Panc1 (cell line): Measurements from ENCODE around the gene BTG2.

ENCODE experiments used
- POLR2AphosphoS5 ChIP-seq: IDR thresholded peaks from 2 replicates; pipeline ENCODE4 v1.6.1; 2012; ENCODE audit warnings: mild to moderate bottlenecking, low read depth, low read length, moderate library complexity
- REST ChIP-seq, 2 experiments: IDR thresholded peaks; 2 replicates each; pipeline ENCODE4 v1.6.1; 2011 to 2012; ENCODE audit warnings: low read depth in 2 of 2, control low read depth in 1 of 2, low read length in 1 of 2, mild to moderate bottlenecking in 1 of 2, moderate library complexity in 1 of 2; ENCODE audit not compliant: insufficient read depth in 1 of 2
- SIN3A ChIP-seq: IDR thresholded peaks from 2 replicates; pipeline ENCODE4 v1.6.1; 2012; ENCODE audit warnings: low read depth, mild to moderate bottlenecking, low read length, moderate library complexity, borderline replicate concordance; ENCODE audit not compliant: insufficient read depth
- TF ChIP-seq, protein P1 (sequence below): fragments of 450-650 bp; IDR thresholded peaks from 2 replicates; pipeline ENCODE4 v1.5.1; 2017; ENCODE audit warnings: mild to moderate bottlenecking

DNA sequence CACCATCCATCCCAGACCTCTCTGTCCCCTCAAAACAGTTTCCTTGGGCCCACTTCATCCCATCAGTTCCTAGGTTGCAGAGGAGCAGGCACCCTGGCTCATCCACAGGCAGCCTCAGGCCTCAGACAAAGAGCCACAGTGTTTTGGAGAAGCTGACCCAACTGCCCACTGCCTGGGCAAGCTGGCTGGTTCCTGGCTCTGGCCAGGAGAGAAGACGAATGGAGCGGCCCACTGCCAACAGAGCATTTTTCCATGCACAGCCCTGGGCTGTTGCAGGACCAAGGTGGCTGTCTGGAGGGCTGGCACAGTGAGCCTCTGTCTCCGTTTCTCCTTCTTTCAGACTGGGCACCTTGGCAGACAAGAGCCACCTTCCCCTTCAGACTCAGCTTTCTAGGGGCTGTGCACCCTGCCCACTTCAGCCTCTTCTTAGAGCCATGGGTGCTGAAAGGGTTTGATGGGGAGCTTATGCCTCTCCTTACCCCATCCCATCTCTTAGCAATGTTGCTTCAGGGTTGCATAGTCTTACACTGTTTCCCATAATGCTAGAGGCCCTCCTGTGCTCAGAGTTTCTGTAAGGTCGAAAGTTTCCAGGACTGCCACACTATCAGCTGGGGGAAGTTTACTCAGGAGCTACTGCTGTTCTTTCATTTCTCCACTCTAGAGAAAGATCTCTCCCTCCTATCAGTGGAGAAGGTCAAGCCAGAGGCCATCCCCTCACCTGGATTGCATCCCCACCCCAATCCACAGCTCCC, 44.6 kb downstream of the BTG2 start:
- TF ChIP-seq, protein P1, sequence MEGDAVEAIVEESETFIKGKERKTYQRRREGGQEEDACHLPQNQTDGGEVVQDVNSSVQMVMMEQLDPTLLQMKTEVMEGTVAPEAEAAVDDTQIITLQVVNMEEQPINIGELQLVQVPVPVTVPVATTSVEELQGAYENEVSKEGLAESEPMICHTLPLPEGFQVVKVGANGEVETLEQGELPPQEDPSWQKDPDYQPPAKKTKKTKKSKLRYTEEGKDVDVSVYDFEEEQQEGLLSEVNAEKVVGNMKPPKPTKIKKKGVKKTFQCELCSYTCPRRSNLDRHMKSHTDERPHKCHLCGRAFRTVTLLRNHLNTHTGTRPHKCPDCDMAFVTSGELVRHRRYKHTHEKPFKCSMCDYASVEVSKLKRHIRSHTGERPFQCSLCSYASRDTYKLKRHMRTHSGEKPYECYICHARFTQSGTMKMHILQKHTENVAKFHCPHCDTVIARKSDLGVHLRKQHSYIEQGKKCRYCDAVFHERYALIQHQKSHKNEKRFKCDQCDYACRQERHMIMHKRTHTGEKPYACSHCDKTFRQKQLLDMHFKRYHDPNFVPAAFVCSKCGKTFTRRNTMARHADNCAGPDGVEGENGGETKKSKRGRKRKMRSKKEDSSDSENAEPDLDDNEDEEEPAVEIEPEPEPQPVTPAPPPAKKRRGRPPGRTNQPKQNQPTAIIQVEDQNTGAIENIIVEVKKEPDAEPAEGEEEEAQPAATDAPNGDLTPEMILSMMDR: no peak
- TF ChIP-seq POLR2AphosphoS5: no peak
- no peak for TF ChIP-seq REST (IDR thresholded peaks at IDR 0.05; ENCODE audit: insufficient read depth in 1 of 2, low read depth in 2 of 2, low read length in 1 of 2)
- no peak for TF ChIP-seq SIN3A
